HEK293T (cell line): Measurements from ENCODE around the gene ING4.
A peak's percentile ranks its signal among the peaks of the same experiment; 100 is the strongest.

Source experiments
- CTCF ChIA-PET: fragments of 350-600 bp; formaldehyde crosslinking; extraction: SDS; loops from one replicate; lab custom pipeline; 2021; ENCODE audit warnings: antibody characterized with exemption, inconsistent platforms; lab: Yijun Ruan, JAX
- POLR2A ChIA-PET: fragments of 350-600 bp; formaldehyde crosslinking; extraction: SDS; loops from one replicate; lab custom pipeline; 2020; ENCODE audit warnings: antibody characterized with exemption, inconsistent platforms; lab: Yijun Ruan, JAX
- DNase-seq: peaks from one replicate; pipeline ENCODE4 v3.0.0; 2012; ENCODE audit warnings: mixed read lengths; ENCODE audit errors: extremely low spot score
- ARNT ChIP-seq: fragments of 450-650 bp; IDR thresholded peaks from 2 replicates; pipeline ENCODE4 v1.6.1; 2017; ENCODE audit warnings: mild to moderate bottlenecking
- BHLHE40 ChIP-seq: fragments of 450-650 bp; IDR thresholded peaks from 2 replicates; pipeline ENCODE4 v1.6.1; 2016; ENCODE audit warnings: mild to moderate bottlenecking, moderate library complexity, borderline replicate concordance
- CTBP1 ChIP-seq: fragments of 450-650 bp; IDR thresholded peaks from 2 replicates; pipeline ENCODE4 v1.6.1; 2016; ENCODE audit warnings: borderline replicate concordance
- ELF4 ChIP-seq: fragments of 450-650 bp; IDR thresholded peaks from 2 replicates; pipeline ENCODE4 v1.6.1; 2017; ENCODE audit warnings: antibody characterized with exemption
- FOXA1 ChIP-seq: fragments of 450-650 bp; IDR thresholded peaks from 2 replicates; pipeline ENCODE4 v1.6.1; 2016; ENCODE audit warnings: mild to moderate bottlenecking
- FOXK2 ChIP-seq: fragments of 450-650 bp; IDR thresholded peaks from 2 replicates; pipeline ENCODE4 v1.6.1; 2016; ENCODE audit warnings: mild to moderate bottlenecking
- HDGF ChIP-seq: fragments of 450-650 bp; IDR thresholded peaks from 2 replicates; pipeline ENCODE4 v1.6.1; 2017; ENCODE audit warnings: antibody characterized with exemption, borderline replicate concordance
- LEF1 ChIP-seq: fragments of 450-650 bp; IDR thresholded peaks from 2 replicates; pipeline ENCODE4 v1.6.1; 2017; ENCODE audit warnings: mild to moderate bottlenecking, borderline replicate concordance
- NFRKB ChIP-seq: fragments of 450-650 bp; IDR thresholded peaks from 2 replicates; pipeline ENCODE4 v1.6.1; 2016; ENCODE audit warnings: mild to moderate bottlenecking, moderate library complexity
- SP1 ChIP-seq: fragments of 450-650 bp; IDR thresholded peaks from 2 replicates; pipeline ENCODE4 v1.6.1; 2017
- SUZ12 ChIP-seq: fragments of 450-650 bp; IDR thresholded peaks from 2 replicates; pipeline ENCODE4 v1.6.1; 2016; ENCODE audit warnings: mild to moderate bottlenecking
- TARDBP ChIP-seq: fragments of 450-650 bp; IDR thresholded peaks from 2 replicates; pipeline ENCODE4 v1.6.1; 2016
- ZNF384 ChIP-seq: fragments of 450-650 bp; IDR thresholded peaks from 2 replicates; pipeline ENCODE4 v1.6.1; 2016
- TF ChIP-seq, protein P1 (sequence below): fragments of 450-650 bp; IDR thresholded peaks from 2 replicates; pipeline ENCODE4 v1.6.1; 2016

The ING4 gene

DNA sequence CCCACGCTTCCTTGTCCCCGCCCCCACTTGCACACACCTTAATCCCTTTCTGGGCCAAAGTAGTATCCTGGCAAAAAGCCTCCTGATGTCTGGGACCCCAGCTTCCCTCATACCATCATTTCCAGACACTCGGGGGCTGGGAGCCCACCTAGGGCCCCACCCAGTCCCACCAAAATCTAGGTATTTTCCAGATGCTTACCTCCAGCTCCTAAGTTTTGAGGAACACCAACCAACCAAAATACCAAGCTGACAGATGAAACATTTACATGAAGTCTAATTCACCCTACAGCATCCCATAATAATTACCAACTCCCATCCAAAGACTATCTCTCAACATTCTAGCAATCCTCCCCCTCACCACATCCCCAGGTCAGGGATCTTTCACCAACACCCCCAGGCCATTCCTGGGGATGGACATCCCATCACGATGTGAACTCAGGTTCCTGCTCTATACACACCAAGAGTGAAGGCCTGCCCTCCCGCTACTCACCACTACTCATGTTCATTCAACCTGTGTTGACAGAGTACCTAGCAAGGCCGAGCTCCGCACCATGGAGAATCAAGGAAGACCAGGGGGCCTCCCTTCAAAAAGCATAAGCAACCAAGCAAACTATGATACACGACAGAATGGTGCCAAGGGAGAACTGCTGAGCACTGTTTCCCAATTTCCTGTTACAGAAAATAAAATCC lies 54.2 kb downstream of the ING4 start:
- ChIA-PET POLR2A (interaction anchor here (0.8 to 2.1 kb wide), 6 partner anchors 41 to 157 kb away, joined by 3 to 12 read pairs (median 4); partner anchors contain the start of genes COPS7A, MRPL51, NOP2 and ZNF384), CTCF (interaction anchor here (1.1 kb wide), 1 partner anchor 38 kb away, joined by 4 read pairs; no protein-coding TSS in a partner anchor)
- DNase-seq = no peak
- TF ChIP-seq ELF4 (no peak), NFRKB (no peak), TARDBP (no peak), SP1 (no peak), SUZ12 (no peak), LEF1 (no peak), CTBP1 (no peak), ARNT (no peak), FOXA1 (no peak), HDGF (no peak)
- TF ChIP-seq, protein P1, sequence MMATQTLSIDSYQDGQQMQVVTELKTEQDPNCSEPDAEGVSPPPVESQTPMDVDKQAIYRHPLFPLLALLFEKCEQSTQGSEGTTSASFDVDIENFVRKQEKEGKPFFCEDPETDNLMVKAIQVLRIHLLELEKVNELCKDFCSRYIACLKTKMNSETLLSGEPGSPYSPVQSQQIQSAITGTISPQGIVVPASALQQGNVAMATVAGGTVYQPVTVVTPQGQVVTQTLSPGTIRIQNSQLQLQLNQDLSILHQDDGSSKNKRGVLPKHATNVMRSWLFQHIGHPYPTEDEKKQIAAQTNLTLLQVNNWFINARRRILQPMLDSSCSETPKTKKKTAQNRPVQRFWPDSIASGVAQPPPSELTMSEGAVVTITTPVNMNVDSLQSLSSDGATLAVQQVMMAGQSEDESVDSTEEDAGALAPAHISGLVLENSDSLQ = no peak

DNA sequence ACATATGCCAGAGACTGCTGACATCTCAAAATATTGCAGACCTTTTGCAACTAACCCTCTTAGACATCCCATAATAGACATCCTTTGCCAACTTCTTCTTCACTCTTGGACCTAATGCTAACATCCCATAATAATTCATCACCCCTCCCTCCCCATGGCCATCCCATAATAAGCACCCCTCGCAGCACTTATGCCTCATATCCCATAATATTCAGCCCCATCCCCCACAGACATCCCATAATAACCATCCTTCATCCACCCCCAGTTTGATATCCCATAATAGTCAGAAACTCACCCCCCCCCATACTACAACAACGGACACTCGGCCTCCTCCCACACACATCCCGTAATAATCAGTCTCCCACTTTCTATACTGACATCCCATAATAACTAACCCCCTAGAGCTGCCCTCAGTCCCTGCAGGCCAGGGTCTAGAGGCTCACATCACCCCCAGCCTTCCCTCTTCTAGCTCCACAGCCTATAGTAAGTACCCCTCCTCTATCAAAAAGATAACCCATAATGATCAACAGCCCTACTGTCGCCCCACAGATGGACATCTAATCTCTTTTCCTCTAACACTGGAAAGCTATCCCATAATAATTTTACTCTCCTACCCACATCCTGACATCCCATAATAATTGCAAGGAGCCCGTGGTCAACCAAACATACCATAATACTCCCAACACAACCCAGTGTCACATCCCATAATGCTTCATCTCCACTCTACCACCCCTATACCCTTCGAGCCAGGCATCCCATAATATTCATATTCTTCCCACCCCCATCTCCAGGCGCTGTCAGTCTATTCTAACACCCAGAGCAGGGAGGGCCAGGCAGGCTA lies 54.9 kb downstream of the ING4 start:
- TF ChIP-seq, protein P1 = peak; percentile 87
- TF ChIP-seq TARDBP (peak; percentile 98), NFRKB (no peak)
- peak; percentile 42 for DNase-seq
- CTCF ChIA-PET = interaction anchor here (0.6 to 1.1 kb wide), 2 partner anchors 26 to 37 kb away, joined by 4 to 5 read pairs; no protein-coding TSS in a partner anchor
- POLR2A ChIA-PET = interaction anchor here (0.8 to 2.1 kb wide), 7 partner anchors 11 to 158 kb away, joined by 3 to 12 read pairs (median 4); partner anchors contain the start of genes COPS7A, MRPL51, NOP2 and ZNF384

DNA sequence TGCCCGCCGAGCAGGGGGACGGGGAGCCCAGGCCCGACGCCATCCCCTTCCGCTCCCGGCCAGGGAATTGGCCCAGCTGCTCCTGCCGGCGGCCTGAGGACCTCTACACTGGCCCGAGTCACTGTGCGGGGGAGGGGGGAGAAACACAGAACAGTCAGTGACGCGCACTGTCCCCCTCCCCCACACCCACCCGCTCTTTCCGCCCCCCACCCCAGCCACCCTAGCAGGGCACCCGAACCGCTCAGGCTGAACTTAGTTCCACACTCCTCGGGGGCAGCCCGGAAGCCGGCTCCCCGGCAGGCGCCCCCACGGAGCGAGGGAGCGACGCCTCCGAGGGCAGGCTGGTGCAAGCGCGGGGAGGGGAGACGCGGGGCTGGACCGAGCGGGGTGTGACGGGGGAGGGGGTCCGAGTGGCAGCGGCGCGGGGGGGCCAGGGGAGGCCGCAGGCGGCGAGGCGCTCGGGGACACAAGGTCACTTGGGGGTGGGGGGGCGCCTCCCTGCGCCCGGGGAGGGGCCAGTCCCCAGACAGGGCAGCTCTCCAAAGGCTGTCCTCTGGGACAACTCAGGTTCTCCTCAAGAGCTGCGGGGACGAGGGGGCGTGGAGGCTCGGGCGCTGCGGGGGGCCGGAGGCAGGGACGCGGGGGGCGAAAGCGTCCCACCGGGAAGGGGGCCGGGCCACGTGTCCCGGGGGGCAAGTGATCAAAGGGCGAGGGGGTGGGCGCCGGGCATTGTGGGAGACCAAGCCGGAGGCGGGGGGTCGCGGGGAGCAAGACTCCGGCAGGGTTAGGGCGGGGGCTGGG lies 56.4 kb downstream of the ING4 start:
- TF ChIP-seq ARNT = no peak
- TF ChIP-seq FOXK2 = no peak
- no peak for TF ChIP-seq NFRKB
- TF ChIP-seq LEF1 = no peak
- TF ChIP-seq ZNF384 = no peak
- TF ChIP-seq, protein P1 = no peak
- TF ChIP-seq ELF4 = no peak
- TF ChIP-seq FOXA1 = no peak
- TF ChIP-seq SP1 = no peak
- ChIA-PET CTCF (interaction anchor here (0.6 to 1.1 kb wide), 3 partner anchors 7 to 172 kb away, joined by 3 read pairs; no protein-coding TSS in a partner anchor), POLR2A (interaction anchor here (1.1 kb wide), 2 partner anchors 83 to 118 kb away, joined by 4 to 7 read pairs; partner anchors contain the start of genes COPS7A and ZNF384)
- DNase-seq = peak; percentile 50

DNA sequence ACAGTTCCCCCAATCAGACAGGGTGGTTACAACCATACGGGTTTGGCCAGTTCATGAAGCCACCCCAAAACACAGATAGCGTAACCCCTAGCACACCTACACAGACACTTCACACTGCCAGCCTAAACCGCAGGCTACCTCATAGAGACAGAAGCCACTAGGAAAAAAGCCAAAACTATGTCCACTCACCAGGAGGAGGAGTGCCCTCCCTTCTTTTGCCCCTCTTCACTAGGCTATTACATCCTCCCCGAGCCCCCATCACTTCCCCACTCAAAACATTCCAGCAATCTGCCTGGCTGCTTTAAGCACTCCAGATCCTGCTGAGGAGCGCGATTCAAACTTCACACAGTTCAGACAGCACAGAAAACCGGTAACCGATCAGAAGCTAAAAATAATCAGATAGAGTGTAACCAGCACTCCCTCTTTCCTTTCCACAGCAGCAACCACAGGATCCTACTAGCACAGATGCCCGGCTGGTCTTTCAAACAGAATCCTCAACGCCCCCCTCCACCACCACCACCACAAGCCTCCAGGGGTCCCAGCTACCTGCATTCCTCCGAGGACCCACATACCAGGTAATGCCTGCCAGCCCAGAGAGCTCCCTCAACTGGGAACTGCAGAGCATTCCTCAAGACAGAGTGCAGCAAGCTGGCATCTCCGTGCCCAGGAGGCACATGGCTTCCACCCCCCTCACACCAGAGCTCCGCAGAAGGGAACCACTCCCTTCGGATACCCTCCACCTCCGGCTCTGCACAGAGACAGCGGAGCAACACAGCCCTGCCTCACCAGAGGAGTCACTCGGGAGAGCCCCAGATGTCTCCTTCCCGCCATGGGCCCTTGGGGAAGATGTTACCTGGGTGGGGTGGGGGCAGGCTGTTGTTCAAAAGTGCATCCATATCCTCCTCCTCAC lies 57.2 kb downstream of the ING4 start:
- POLR2A ChIA-PET = interaction anchor here (1.0 to 1.1 kb wide), 3 partner anchors 37 to 118 kb away, joined by 3 to 7 read pairs (median 4); partner anchors contain the start of genes COPS7A and ZNF384
- CTCF ChIA-PET = interaction anchor here (0.6 to 1.1 kb wide), 3 partner anchors 8 to 34 kb away, joined by 3 read pairs; no protein-coding TSS in a partner anchor
- peak; percentile 23 for DNase-seq
- no peak for TF ChIP-seq SUZ12
- no peak for TF ChIP-seq ZNF384
- no peak for TF ChIP-seq FOXA1
- TF ChIP-seq LEF1 = no peak
- TF ChIP-seq, protein P1 = no peak
- TF ChIP-seq SP1 = no peak
- no peak for TF ChIP-seq HDGF
- TF ChIP-seq ELF4 = no peak
- no peak for TF ChIP-seq BHLHE40
- no peak for TF ChIP-seq FOXK2
